NK-92 (cell line): Measurements from ENCODE around the gene SEC14L6.
"Not testable (repeated sequence)": the region's sequence is repeated elsewhere in the genome, so short reads cannot be mapped to it uniquely, and the experiment has no call there.

ENCODE experiments used
- DNase-seq: peaks from one replicate; lab custom pipeline; 2025; ENCODE audit not compliant: unreplicated experiment; lab: John Stamatoyannopoulos, UW

SEC14L6 gene

GRCh38 chr22:30546616-30547015 lies at the start of gene SEC14L6:
TSS of gene SEC14L6 (minus strand) at chr22:30546741. CDS start at chr22:30546682, 59 bp downstream.
- DNase-seq = no peak

- no peak for DNase-seq
Observed at GRCh38 chr22:30596199-30596598, 49.7 kb upstream of the SEC14L6 start.

GRCh38 chr22:30592360-30592713 lies 45.8 kb upstream of the SEC14L6 start:
- DNase-seq = not testable (repeated sequence)

- DNase-seq = peak; percentile 66
Observed at GRCh38 chr22:30591588-30592359, 45.2 kb upstream of the SEC14L6 start, which contains the start of gene PES1. TSS of gene PES1 (minus strand) at chr22:30591910. CDS start at chr22:30591833, 77 bp downstream.

GRCh38 chr22:30591191-30591587 lies 44.6 kb upstream of the SEC14L6 start:
- no peak for DNase-seq

GRCh38 chr22:30586414-30586813 lies 39.9 kb upstream of the SEC14L6 start:
- DNase-seq = no peak

GRCh38 chr22:30584441-30584840 lies 37.9 kb upstream of the SEC14L6 start:
- DNase-seq = no peak

GRCh38 chr22:30582788-30583545 lies 36.4 kb upstream of the SEC14L6 start:
- DNase-seq = no peak

- DNase-seq = no peak
Observed at GRCh38 chr22:30582051-30582450, 35.5 kb upstream of the SEC14L6 start.

- DNase-seq = no peak
Observed at GRCh38 chr22:30580896-30581295, 34.4 kb upstream of the SEC14L6 start.

- DNase-seq = no peak
Observed at GRCh38 chr22:30578481-30578880, 31.9 kb upstream of the SEC14L6 start.

- DNase-seq = no peak
Observed at GRCh38 chr22:30575859-30576258, 29.3 kb upstream of the SEC14L6 start.

- no peak for DNase-seq
Observed at GRCh38 chr22:30574997-30575671, 28.6 kb upstream of the SEC14L6 start.

GRCh38 chr22:30574095-30574981 lies 27.8 kb upstream of the SEC14L6 start, which contains the start of gene GAL3ST1:
TSS of gene GAL3ST1 (minus strand) at chr22:30574665. CDS start at chr22:30557392, 17,273 bp downstream.
- no peak for DNase-seq

- DNase-seq = no peak
Observed at GRCh38 chr22:30573594-30574094, 27.1 kb upstream of the SEC14L6 start.

- DNase-seq = no peak
Observed at GRCh38 chr22:30572840-30573593, 26.5 kb upstream of the SEC14L6 start.

GRCh38 chr22:30572210-30572609 lies 25.7 kb upstream of the SEC14L6 start:
- DNase-seq = no peak

- no peak for DNase-seq
Observed at GRCh38 chr22:30569674-30570202, 23.2 kb upstream of the SEC14L6 start.

- no peak for DNase-seq
Observed at GRCh38 chr22:30568137-30568805, 21.7 kb upstream of the SEC14L6 start.
